Hepatocyte (in vitro differentiated cells): ENCODE measurements around the gene POLD4. TPM values are rescaled to one million over a fixed set of nuclear protein-coding genes. Genes with fewer than 3 reads are reported as not detected.

Source experiments
- DNase-seq: peaks from one replicate; pipeline ENCODE4 v3.0.0-alpha.2; 2016; ENCODE audit warnings: low spot score
- H2AFZ ChIP-seq: fragments of 200-600 bp; sonication (generic); 2 replicates; pipeline ENCODE4 v1.6.0; 2016; ENCODE audit warnings: antibody characterized with exemption, mild to moderate bottlenecking
- H3K27ac ChIP-seq: fragments of 200-600 bp; sonication (generic); 2 replicates; pipeline ENCODE4 v1.5.1; 2016; ENCODE audit warnings: mild to moderate bottlenecking
- H3K27me3 ChIP-seq: fragments of 200-600 bp; sonication (generic); 2 replicates; pipeline ENCODE4 v1.6.1; 2016
- H3K36me3 ChIP-seq: fragments of 200-600 bp; sonication (generic); replicated peaks from 2 replicates; pipeline ENCODE4 v1.5.1; 2016; ENCODE audit warnings: low read depth; ENCODE audit not compliant: insufficient read depth
- H3K4me1 ChIP-seq: fragments of 200-600 bp; sonication (generic); 2 replicates; pipeline ENCODE4 v1.5.1; 2016; ENCODE audit warnings: mild to moderate bottlenecking, moderate library complexity; ENCODE audit not compliant: insufficient read depth
- H3K4me2 ChIP-seq: fragments of 200-600 bp; sonication (generic); 2 replicates; pipeline ENCODE4 v1.6.0; 2016
- H3K4me3 ChIP-seq: fragments of 200-600 bp; sonication (generic); 2 replicates; pipeline ENCODE4 v1.5.1; 2016; ENCODE audit warnings: mild to moderate bottlenecking
- H3K79me2 ChIP-seq: fragments of 200-600 bp; sonication (generic); 2 replicates; pipeline ENCODE4 v1.6.0; 2017; ENCODE audit warnings: mild to moderate bottlenecking
- H3K9me2 ChIP-seq: fragments of 200-600 bp; sonication (generic); replicated peaks from 2 replicates; pipeline ENCODE4 v1.6.0; 2017; ENCODE audit warnings: mild to moderate bottlenecking; ENCODE audit not compliant: insufficient read depth
- H3K9me3 ChIP-seq: fragments of 200-600 bp; sonication (generic); 2 replicates; pipeline ENCODE4 v1.5.1; 2016; ENCODE audit warnings: low read depth, mild to moderate bottlenecking
- H4K20me1 ChIP-seq: fragments of 200-600 bp; sonication (generic); 2 replicates; pipeline ENCODE4 v1.6.0; 2016; ENCODE audit warnings: mild to moderate bottlenecking; ENCODE audit not compliant: insufficient read depth, poor library complexity, severe bottlenecking
- CTCF ChIP-seq: fragments of 200-600 bp; sonication (generic); IDR thresholded peaks from 2 replicates; pipeline ENCODE4 v1.5.1; 2016; ENCODE audit warnings: antibody characterized with exemption, mild to moderate bottlenecking; ENCODE audit not compliant: poor library complexity
- EZH2 ChIP-seq: fragments of 200-600 bp; sonication (generic); IDR thresholded peaks from 2 replicates; pipeline ENCODE4 v1.6.1; 2016; ENCODE audit warnings: antibody characterized with exemption, mild to moderate bottlenecking, borderline replicate concordance
- EZH2phosphoT487 ChIP-seq: fragments of 200-600 bp; sonication (generic); IDR thresholded peaks from one replicate; pipeline ENCODE4 v1.6.1; 2018; ENCODE audit warnings: antibody characterized with exemption, mild to moderate bottlenecking, low read depth, moderate library complexity; ENCODE audit not compliant: unreplicated experiment, severe bottlenecking
- WGBS: methylation state at CpG from one replicate; pipeline ENCODE4 v1.1.6; 2016; ENCODE audit warnings: low lambda C conversion rate; ENCODE audit errors: missing lambda C conversion rate; 5-methylcytosine and 5-hydroxymethylcytosine counted together
- polyA plus RNA-seq: library from polyadenylated mRNA; unstranded; fragments of >200 nt; fragmentation: Nextera tagmentation; extraction: Ambion mirVana; gene quantifications from 2 replicates; pipeline ENCODE4 v1.2.1, GENCODE V29; 2016
- total RNA-seq: library from RNA; depleted of rRNA; stranded (reverse); fragments of >200 nt; gene quantifications from 2 replicates; pipeline ENCODE4 v1.2.3, GENCODE V29; 2014

The POLD4 gene
- total and polyA plus RNA-seq, 2 experiments from 2014 or later: 74.4 to 97.4 TPM

DNA sequence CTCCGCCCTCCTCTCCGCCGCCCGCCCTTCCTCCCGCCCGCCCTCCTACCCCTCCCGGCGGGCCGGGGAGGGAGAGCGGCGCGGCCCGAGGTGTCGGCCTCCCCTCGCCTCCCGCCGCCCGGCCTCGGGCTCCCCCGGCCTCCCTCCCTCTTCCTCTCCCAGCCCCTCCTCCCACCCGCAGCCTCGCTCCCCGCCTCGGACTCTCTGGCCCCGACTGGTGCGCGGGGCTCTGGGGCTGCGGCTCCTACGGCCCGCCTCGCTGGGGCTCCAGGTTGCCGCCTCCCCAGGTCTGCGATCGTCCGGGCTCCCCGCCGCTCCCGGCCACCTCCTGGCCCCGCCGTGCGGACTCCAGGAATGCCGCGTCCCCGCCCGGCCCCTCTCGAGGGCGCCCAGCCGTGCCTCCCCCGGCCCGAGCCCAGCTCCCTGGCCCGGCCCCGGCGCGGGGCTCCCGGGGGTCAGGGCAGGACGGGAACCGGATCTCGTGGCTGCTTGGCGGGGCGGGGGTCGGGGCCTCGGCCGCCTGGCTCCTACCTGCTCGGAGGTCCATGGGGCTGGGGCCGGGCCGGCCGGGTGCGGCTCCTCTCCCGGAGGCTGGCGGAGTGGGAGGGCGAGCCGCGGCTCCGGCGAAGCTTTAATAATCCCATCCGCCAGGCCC, 19.8 kb upstream of the POLD4 start, which contains the start of gene CLCF1:
CLCF1 (minus strand) TSS at position 606 of the 655 bp plus-strand sequence; CDS start at position 547, 59 bp downstream.
- TF ChIP-seq CTCF (no peak), EZH2phosphoT487 (no peak), EZH2 (no peak)
- H3K9me3 ChIP-seq: no peaks in the 10 kb centered on the region
- H3K4me1 ChIP-seq: peaks cover 60% of the 10 kb centered on the region
- peak within 1 kb of the TSS; percentile 99 for H3K27ac ChIP-seq
- peak within 1 kb of the TSS; percentile 97 for H3K4me3 ChIP-seq
- 0% methylated on average over 20 of the region's 76 CpGs for WGBS
- H4K20me1 ChIP-seq: no peaks in the 10 kb centered on the region
- H3K4me2 ChIP-seq: peak within 1 kb of the TSS; percentile 91
- peak within 1 kb of the TSS; percentile 53 for H2AFZ ChIP-seq
- H3K36me3 ChIP-seq: no peaks in the 10 kb centered on the region
- peak; percentile 89 for DNase-seq
- no peaks in the 10 kb centered on the region for H3K9me2 ChIP-seq
- peaks cover 30% of the 10 kb centered on the region for H3K79me2 ChIP-seq
- H3K27me3 ChIP-seq: no peaks in the 10 kb centered on the region

GRCh38 chr11:67372321-67372992, 19.1 kb upstream of the POLD4 start:
- WGBS: 2% methylated on average over 15 of the region's 78 CpGs
- peak overlapping the region; percentile 97 for H3K4me3 ChIP-seq
- no peaks in the 10 kb centered on the region for H3K36me3 ChIP-seq
- H4K20me1 ChIP-seq: no peaks in the 10 kb centered on the region
- H3K27me3 ChIP-seq: no peaks in the 10 kb centered on the region
- peaks cover 67% of the 10 kb centered on the region for H3K4me1 ChIP-seq
- peaks cover 30% of the 10 kb centered on the region for H3K79me2 ChIP-seq
- H3K9me3 ChIP-seq: no peaks in the 10 kb centered on the region
- no peak overlapping the region for H2AFZ ChIP-seq
- peak overlapping the region; percentile 91 for H3K4me2 ChIP-seq
- peak; percentile 63 for DNase-seq
- H3K27ac ChIP-seq: peak overlapping the region; percentile 99
- TF ChIP-seq EZH2phosphoT487: no peak
- no peak for TF ChIP-seq EZH2
- no peak for TF ChIP-seq CTCF
- no peaks in the 10 kb centered on the region for H3K9me2 ChIP-seq

- H3K36me3 ChIP-seq: no peaks in the 10 kb centered on the region
- 14% methylated on average over 14 of the region's 16 CpGs for WGBS
- no peak overlapping the region for H2AFZ ChIP-seq
- peaks cover 73% of the 10 kb centered on the region for H3K4me1 ChIP-seq
- peak overlapping the region; percentile 97 for H3K4me3 ChIP-seq
- H4K20me1 ChIP-seq: no peaks in the 10 kb centered on the region
- DNase-seq: no peak
- H3K79me2 ChIP-seq: peaks cover 30% of the 10 kb centered on the region
- no peaks in the 10 kb centered on the region for H3K9me2 ChIP-seq
- H3K27me3 ChIP-seq: no peaks in the 10 kb centered on the region
- H3K27ac ChIP-seq: peak overlapping the region; percentile 99
- H3K4me2 ChIP-seq: peak overlapping the region; percentile 91
- no peaks in the 10 kb centered on the region for H3K9me3 ChIP-seq
- TF ChIP-seq CTCF (no peak), EZH2phosphoT487 (no peak), EZH2 (no peak)
These were observed 18.6 kb upstream of the POLD4 start for GRCh38 chr11:67371911-67372320.
